ENCODE results near the gene MALRD1. TPM values are rescaled to one million over a fixed set of nuclear protein-coding genes. Genes with fewer than 3 reads are reported as not detected.

MALRD1 gene
- total RNA-seq, 4 donors from 2014 or later, result 0.50 to 2.8 (median 1.6) TPM

DNA sequence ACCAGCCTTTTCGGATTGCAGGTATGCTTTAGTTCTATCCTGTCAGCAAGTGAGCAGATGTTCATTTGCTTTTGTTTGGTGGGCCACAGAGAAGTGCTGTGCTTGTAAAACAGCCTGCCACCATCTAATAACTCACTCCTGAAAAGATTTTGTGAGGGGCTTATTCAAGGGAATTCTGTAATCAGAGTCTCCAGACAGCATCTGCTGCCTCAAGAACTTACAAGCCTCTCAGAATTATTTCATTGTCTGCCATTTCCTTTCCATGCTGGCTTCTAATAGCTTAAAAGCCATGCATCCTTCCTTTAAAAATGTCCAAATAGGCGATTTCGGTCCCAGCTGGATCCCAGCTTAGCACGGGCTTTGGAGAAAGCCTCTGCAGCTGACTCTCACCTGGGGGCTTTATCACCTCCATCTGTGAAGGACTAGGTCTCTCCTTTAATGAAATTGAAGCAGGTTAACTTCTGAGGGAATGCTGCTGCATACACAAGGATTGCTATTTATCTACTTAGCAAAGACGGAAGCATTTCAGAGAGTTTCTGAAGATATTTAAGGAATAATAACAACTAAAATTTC is 48.0 kb downstream of the MALRD1 start:
- no peak for ATAC-seq
- WGBS, 2 donors (ENCODE audit: low coverage in 1 of 2), result 50 to 67% methylated on average over 4 to 5 of the region's 5 CpGs
- TF ChIP-seq POLR2AphosphoS5 (IDR thresholded peaks at IDR 0.05), result no peak
- H3K4me3 ChIP-seq, result no peak overlapping the region
- no peaks in the 10 kb centered on the region for H3K36me3 ChIP-seq
- H3K27ac ChIP-seq, result no peak overlapping the region
- H3K27me3 ChIP-seq, result no peaks in the 10 kb centered on the region
- no peaks in the 10 kb centered on the region for H3K4me1 ChIP-seq
- no peaks in the 10 kb centered on the region for H3K9me3 ChIP-seq

DNA sequence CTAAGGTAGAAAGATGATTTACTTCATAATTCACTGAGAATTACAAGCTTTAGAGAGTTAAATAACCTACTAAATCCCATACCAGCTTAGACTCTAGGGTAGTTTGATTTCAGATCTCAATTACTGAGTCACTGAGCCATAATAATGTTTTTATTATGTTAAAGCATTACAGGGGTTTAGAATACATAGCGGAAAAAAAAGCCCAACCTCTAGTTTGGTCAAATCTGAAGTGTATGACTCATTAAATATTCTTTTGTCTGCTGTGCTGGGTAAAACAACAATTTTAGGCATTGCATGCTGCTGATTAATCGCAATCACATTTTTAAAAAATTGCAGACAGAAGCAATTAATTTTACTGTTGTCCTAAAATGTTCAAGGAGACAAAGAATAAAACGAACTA is 48.5 kb downstream of the MALRD1 start:
- TF ChIP-seq POLR2AphosphoS5 (IDR thresholded peaks at IDR 0.05) (no peak), EP300 (IDR thresholded peaks at IDR 0.05) (no peak), POLR2A (IDR thresholded peaks at IDR 0.05) (no peak)
- TF ChIP-seq, protein P1, sequence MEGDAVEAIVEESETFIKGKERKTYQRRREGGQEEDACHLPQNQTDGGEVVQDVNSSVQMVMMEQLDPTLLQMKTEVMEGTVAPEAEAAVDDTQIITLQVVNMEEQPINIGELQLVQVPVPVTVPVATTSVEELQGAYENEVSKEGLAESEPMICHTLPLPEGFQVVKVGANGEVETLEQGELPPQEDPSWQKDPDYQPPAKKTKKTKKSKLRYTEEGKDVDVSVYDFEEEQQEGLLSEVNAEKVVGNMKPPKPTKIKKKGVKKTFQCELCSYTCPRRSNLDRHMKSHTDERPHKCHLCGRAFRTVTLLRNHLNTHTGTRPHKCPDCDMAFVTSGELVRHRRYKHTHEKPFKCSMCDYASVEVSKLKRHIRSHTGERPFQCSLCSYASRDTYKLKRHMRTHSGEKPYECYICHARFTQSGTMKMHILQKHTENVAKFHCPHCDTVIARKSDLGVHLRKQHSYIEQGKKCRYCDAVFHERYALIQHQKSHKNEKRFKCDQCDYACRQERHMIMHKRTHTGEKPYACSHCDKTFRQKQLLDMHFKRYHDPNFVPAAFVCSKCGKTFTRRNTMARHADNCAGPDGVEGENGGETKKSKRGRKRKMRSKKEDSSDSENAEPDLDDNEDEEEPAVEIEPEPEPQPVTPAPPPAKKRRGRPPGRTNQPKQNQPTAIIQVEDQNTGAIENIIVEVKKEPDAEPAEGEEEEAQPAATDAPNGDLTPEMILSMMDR (IDR thresholded peaks at IDR 0.05), result no peak
- no peak overlapping the region for H3K27ac ChIP-seq

DNA sequence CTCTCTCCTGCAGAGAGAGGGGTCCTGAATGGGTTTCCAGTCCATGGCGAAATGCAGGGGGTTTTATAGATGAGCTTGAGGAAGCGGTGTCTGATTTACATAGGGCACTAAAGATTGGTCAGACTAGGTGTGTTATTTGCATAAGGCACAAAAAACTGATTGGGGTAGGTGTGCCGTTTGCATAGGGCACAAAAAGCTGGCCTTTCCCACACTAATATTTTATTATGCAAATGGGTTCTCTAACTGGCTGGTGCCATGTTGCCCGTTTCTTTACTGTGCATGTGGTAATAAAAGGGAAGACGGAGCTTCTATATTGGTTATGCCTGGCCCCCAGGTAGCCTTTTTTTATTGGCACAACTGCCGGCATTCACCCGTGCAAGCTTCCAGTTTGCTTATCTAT is 50.2 kb downstream of the MALRD1 start:
- no peaks in the 10 kb centered on the region for H3K9me3 ChIP-seq
- H3K4me3 ChIP-seq, result no peak overlapping the region
- no peak overlapping the region for H3K27ac ChIP-seq
- no peak for TF ChIP-seq POLR2AphosphoS5 (IDR thresholded peaks at IDR 0.05)
- TF ChIP-seq, protein P1 (IDR thresholded peaks at IDR 0.05), result no peak
- TF ChIP-seq EP300 (IDR thresholded peaks at IDR 0.05), result no peak
- no peak for TF ChIP-seq POLR2A (IDR thresholded peaks at IDR 0.05)
- no peaks in the 10 kb centered on the region for H3K36me3 ChIP-seq
- ATAC-seq, result no peak
- WGBS, 2 donors (ENCODE audit: low coverage in 1 of 2), result 58 to 86% methylated on average over 7 of the region's 7 CpGs
- no peaks in the 10 kb centered on the region for H3K27me3 ChIP-seq
- H3K4me1 ChIP-seq, result no peaks in the 10 kb centered on the region

More for the DNA sequence above, 48.5 kb downstream of the MALRD1 start:
- Histone ChIP-seq H3K27me3 (no peaks in the 10 kb centered on the region), H3K9me3 (no peaks in the 10 kb centered on the region), H3K4me1 (no peaks in the 10 kb centered on the region), H3K36me3 (no peaks in the 10 kb centered on the region), H3K4me3 (no peak overlapping the region)
- no peak for ATAC-seq
- 64 to 66% methylated on average over 3 of the region's 3 CpGs for WGBS, 2 donors (ENCODE audit: low coverage in 1 of 2)

DNA sequence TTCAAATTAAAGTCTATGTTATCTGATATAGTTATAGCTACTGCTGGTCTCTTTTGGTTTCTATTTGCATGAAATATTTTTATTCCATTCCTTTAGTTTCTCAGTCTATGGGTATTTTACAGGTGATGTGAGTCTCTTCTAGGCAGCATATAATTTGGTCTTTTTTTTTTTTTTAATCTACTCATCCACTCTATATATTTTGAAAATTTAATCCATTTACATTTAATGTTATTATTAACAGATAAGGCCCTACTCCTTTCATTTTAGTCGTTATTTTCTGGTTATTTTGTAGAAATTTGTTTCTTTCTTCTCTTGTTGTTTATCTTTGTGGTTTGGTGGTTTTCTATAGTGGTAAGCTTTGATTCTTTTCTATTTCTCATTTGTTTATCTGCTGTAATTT is 58.8 kb downstream of the MALRD1 start:
- H3K9me3 ChIP-seq, result peaks cover 0 to 26% (median 0%) of the 10 kb centered on the region in 3 donors
- no peak overlapping the region for H3K27ac ChIP-seq
- no peaks in the 10 kb centered on the region for H3K4me1 ChIP-seq
- no peak for TF ChIP-seq EP300 (IDR thresholded peaks at IDR 0.05)
- no peak for TF ChIP-seq POLR2AphosphoS5 (IDR thresholded peaks at IDR 0.05)
- no peak for TF ChIP-seq POLR2A (IDR thresholded peaks at IDR 0.05)
- TF ChIP-seq, protein P1 (IDR thresholded peaks at IDR 0.05), result no peak
- H3K4me3 ChIP-seq, result no peak overlapping the region
- no peaks in the 10 kb centered on the region for H3K27me3 ChIP-seq
- 27 to 50% methylated on average over 1 of the region's 1 CpG for WGBS, 2 donors (ENCODE audit: low coverage in 1 of 2)
- H3K36me3 ChIP-seq, result no peaks in the 10 kb centered on the region
- no peak for ATAC-seq

DNA sequence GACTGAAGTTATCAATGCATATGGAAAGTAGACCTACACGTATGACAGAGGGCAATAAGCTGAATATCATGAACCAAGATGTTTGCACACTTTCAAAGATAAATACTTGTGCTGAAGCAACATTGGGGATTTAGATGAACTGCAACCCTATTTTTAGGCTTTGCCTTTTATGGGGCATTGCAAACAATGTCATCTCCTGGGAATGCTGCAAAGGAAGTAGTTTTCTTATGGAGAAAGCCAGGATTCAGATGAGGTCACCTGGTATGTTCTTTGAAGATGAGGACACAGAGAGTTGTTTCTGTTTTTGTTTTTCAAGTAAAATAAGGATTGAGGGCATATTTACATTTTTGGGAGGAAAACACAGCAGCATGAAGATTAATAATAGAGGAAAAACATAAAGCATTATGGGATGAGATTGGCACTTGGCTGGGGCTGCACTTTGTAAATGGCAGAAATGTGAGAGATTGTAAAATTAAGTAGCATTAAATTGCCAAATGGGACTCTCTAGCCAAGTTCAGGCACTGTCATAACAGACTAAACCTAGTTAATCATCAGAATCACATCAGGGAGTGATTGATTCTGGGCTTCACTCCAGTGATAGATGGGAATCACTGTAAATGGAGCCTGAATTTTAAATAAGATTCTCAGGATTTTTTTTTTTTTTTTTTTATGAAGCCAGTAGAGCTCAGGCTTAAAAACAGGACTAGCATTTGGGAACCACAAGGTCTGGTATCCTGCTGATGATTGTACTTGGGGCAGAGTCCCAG is 63.1 kb downstream of the MALRD1 start:
- 42 to 44% methylated on average over 1 of the region's 1 CpG for WGBS, 2 donors (ENCODE audit: low coverage in 1 of 2)
- no peak overlapping the region for H3K27ac ChIP-seq
- no peak overlapping the region for H3K4me3 ChIP-seq
- no peaks in the 10 kb centered on the region for H3K27me3 ChIP-seq
- TF ChIP-seq, protein P1 (IDR thresholded peaks at IDR 0.05), result no peak
- ATAC-seq, result no peak
- H3K9me3 ChIP-seq, result peaks cover 0 to 24% (median 0%) of the 10 kb centered on the region in 3 donors
- no peaks in the 10 kb centered on the region for H3K4me1 ChIP-seq
- no peaks in the 10 kb centered on the region for H3K36me3 ChIP-seq
